ENCODE data around the gene ZMYND19. TPM values are rescaled to one million over a fixed set of nuclear protein-coding genes. Genes with fewer than 3 reads are reported as not detected.
"Not testable (repeated sequence)": the region's sequence is repeated elsewhere in the genome, so short reads cannot be mapped to it uniquely, and the experiment has no call there.

Gene ZMYND19
- total RNA-seq, 1 experiment from 2014 or later = 79.2 TPM

DNA sequence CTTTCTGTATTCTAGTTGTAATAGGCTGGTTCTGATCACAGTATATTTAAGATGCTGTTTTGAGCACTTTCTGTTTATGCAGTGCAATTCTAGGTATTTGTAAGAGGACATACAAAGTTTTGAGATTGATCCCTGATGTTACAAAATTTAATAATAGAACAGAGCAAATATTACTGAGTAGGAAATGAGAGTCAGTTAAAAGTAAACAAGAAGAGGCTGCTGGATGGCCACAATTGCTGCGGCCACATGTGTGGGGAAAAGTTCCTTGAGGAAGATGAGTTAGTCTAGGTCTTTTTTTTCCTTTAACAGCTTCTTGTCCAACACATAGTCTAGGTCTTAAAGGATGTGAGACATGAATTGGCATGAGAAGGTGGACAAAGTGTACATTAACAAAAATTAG lies 39.8 kb upstream of the ZMYND19 start:
- Histone ChIP-seq H2BK12ac (ENCODE audit: insufficient read length, low read depth, low read length) (no peak overlapping the region), H3K9me3 (ENCODE audit: control insufficient read depth, low read depth, low read length) (no peaks in the 10 kb centered on the region), H2BK15ac (ENCODE audit: low read depth, low read length) (no peak overlapping the region), H3K4me2 (ENCODE audit: insufficient read depth, insufficient read length, low read length) (no peak overlapping the region), H4K91ac (ENCODE audit: insufficient read length, low read depth, low read length) (no peak overlapping the region), H3K9ac (ENCODE audit: extremely low read depth, insufficient read length, low read length) (no peak overlapping the region), H3K14ac (ENCODE audit: insufficient read depth, low read length) (no peak overlapping the region), H3K27ac (ENCODE audit: insufficient read length, low read depth, low read length) (no peak overlapping the region), H3K18ac (ENCODE audit: insufficient read length, low read depth, low read length) (no peak overlapping the region), H2AFZ (ENCODE audit: low read length) (no peak overlapping the region), H3K27me3 (ENCODE audit: insufficient read depth, low read length) (no peaks in the 10 kb centered on the region), H2BK5ac (ENCODE audit: insufficient read length, low read length) (no peak overlapping the region), H3T11ph (ENCODE audit: low read length) (no peak overlapping the region), H3K23ac (ENCODE audit: insufficient read length, low read depth, low read length) (no peak overlapping the region), H3K79me2 (ENCODE audit: insufficient read depth, low read length) (peaks cover 64% of the 10 kb centered on the region), H3K4ac (ENCODE audit: low read depth, low read length) (no peak overlapping the region), H3K79me1 (ENCODE audit: insufficient read depth, low read depth, low read length, poor library complexity, severe bottlenecking) (peaks cover 14% of the 10 kb centered on the region), H3K4me1 (ENCODE audit: insufficient read depth, low read length) (peaks cover 8% of the 10 kb centered on the region; the same call in 1 of the 2 replicates), H3K23me2 (ENCODE audit: insufficient read length, low read depth, low read length, poor library complexity, severe bottlenecking) (no peaks in the 10 kb centered on the region), H2BK120ac (ENCODE audit: low read depth, low read length, poor library complexity, severe bottlenecking) (no peak overlapping the region), H4K8ac (replicated peaks; ENCODE audit: insufficient read length, low read depth, low read length) (no peak overlapping the region), H4K20me1 (ENCODE audit: control insufficient read depth, insufficient read depth, insufficient read length) (no peaks in the 10 kb centered on the region), H2BK20ac (ENCODE audit: low read depth, low read length, poor library complexity, severe bottlenecking) (no peak overlapping the region), H2AK5ac (ENCODE audit: insufficient read length, low read length) (no peak overlapping the region), H4K5ac (ENCODE audit: insufficient read length, low read depth, low read length) (no peak overlapping the region), H3K56ac (ENCODE audit: insufficient read length, low read depth, low read length) (no peak overlapping the region)
- no peak for DNase-seq
- peak overlapping the region in 1 of 3 experiments; percentile 42; a peak in 1 of 7 replicates for H3K27ac Mint-ChIP-seq
- peaks cover 4 to 8% (median 4%) of the 10 kb centered on the region in 3 experiments; a peak in 4 of 7 replicates for H3K36me3 Mint-ChIP-seq (ENCODE audit: insufficient read depth in 1 of 3, low read depth in 3 of 3)
- H3K27me3 Mint-ChIP-seq (ENCODE audit: low read depth) = no peaks in the 10 kb centered on the region
- WGBS (ENCODE audit: extremely low coverage, insufficient read length, low lambda C conversion rate) = no CpG with 5 or more reads among the region's 1 CpG
- TF ChIP-seq, protein P1, sequence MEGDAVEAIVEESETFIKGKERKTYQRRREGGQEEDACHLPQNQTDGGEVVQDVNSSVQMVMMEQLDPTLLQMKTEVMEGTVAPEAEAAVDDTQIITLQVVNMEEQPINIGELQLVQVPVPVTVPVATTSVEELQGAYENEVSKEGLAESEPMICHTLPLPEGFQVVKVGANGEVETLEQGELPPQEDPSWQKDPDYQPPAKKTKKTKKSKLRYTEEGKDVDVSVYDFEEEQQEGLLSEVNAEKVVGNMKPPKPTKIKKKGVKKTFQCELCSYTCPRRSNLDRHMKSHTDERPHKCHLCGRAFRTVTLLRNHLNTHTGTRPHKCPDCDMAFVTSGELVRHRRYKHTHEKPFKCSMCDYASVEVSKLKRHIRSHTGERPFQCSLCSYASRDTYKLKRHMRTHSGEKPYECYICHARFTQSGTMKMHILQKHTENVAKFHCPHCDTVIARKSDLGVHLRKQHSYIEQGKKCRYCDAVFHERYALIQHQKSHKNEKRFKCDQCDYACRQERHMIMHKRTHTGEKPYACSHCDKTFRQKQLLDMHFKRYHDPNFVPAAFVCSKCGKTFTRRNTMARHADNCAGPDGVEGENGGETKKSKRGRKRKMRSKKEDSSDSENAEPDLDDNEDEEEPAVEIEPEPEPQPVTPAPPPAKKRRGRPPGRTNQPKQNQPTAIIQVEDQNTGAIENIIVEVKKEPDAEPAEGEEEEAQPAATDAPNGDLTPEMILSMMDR (conservative IDR thresholded peaks at IDR 0.05) = no peak
- H3K9me3 Mint-ChIP-seq = no peaks in the 10 kb centered on the region
- peaks cover 32 to 54% of the 10 kb centered on the region in 2 experiments for H3K4me1 Mint-ChIP-seq
- no peak overlapping the region for H3K4me3 Mint-ChIP-seq

DNA sequence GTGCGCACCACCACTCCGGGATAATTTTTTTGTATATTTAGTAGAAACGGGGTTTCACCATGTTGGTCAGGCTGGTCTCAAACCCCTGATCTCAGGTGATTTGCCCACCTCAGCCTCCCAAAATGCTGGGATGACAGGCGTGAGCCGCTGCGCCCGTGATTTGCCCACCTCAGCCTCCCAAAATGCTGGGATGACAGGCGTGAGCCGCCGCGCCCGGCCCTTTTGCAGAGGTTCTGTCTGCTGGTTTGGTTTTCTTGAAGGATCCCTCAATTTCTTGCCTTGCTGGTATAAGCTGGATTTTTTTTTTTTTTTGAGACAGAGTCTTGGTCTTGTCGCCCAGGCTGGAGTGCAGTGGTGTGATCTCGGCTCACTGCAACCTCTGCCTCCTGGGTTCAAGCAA lies 37.1 kb upstream of the ZMYND19 start:
- H3K36me3 Mint-ChIP-seq (ENCODE audit: insufficient read depth in 1 of 3, low read depth in 3 of 3) = peaks cover 9 to 18% (median 11%) of the 10 kb centered on the region in 3 experiments; a peak in 6 of 7 replicates
- not testable (repeated sequence) for H3K9me3 ChIP-seq (ENCODE audit: control insufficient read depth, low read depth, low read length); H4K91ac ChIP-seq (ENCODE audit: insufficient read length, low read depth, low read length); H3K14ac ChIP-seq (ENCODE audit: insufficient read depth, low read length); H4K8ac ChIP-seq (replicated peaks; ENCODE audit: insufficient read length, low read depth, low read length); H3K56ac ChIP-seq (ENCODE audit: insufficient read length, low read depth, low read length); H3K9me3 Mint-ChIP-seq; H3K23ac ChIP-seq (ENCODE audit: insufficient read length, low read depth, low read length); H3K4me2 ChIP-seq (ENCODE audit: insufficient read depth, insufficient read length, low read length); H2BK5ac ChIP-seq (ENCODE audit: insufficient read length, low read length); H2BK20ac ChIP-seq (ENCODE audit: low read depth, low read length, poor library complexity, severe bottlenecking); H3K9ac ChIP-seq (ENCODE audit: extremely low read depth, insufficient read length, low read length); H3T11ph ChIP-seq (ENCODE audit: low read length); H2AFZ ChIP-seq (ENCODE audit: low read length); H3K27me3 ChIP-seq (ENCODE audit: insufficient read depth, low read length); H3K4me3 Mint-ChIP-seq; H3K79me1 ChIP-seq (ENCODE audit: insufficient read depth, low read depth, low read length, poor library complexity, severe bottlenecking); H3K4me1 ChIP-seq (ENCODE audit: insufficient read depth, low read length); H3K27ac ChIP-seq (ENCODE audit: insufficient read length, low read depth, low read length); H2AK5ac ChIP-seq (ENCODE audit: insufficient read length, low read length); H2BK12ac ChIP-seq (ENCODE audit: insufficient read length, low read depth, low read length); H3K23me2 ChIP-seq (ENCODE audit: insufficient read length, low read depth, low read length, poor library complexity, severe bottlenecking); H4K5ac ChIP-seq (ENCODE audit: insufficient read length, low read depth, low read length); H3K4ac ChIP-seq (ENCODE audit: low read depth, low read length); H2BK15ac ChIP-seq (ENCODE audit: low read depth, low read length); H3K18ac ChIP-seq (ENCODE audit: insufficient read length, low read depth, low read length); H3K27me3 Mint-ChIP-seq (ENCODE audit: low read depth); DNase-seq; H4K20me1 ChIP-seq (ENCODE audit: control insufficient read depth, insufficient read depth, insufficient read length); H2BK120ac ChIP-seq (ENCODE audit: low read depth, low read length, poor library complexity, severe bottlenecking)
- peaks cover 22 to 38% of the 10 kb centered on the region in 2 experiments for H3K4me1 Mint-ChIP-seq
- WGBS (ENCODE audit: extremely low coverage, insufficient read length, low lambda C conversion rate) = no CpG with 5 or more reads among the region's 14 CpGs
- H3K79me2 ChIP-seq (ENCODE audit: insufficient read depth, low read length) = peaks cover 72% of the 10 kb centered on the region
- H3K27ac Mint-ChIP-seq = peak overlapping the region in 1 of 3 experiments; percentile 63; a peak in 1 of 7 replicates

Data from H9 (cell line).